ENCODE results near the gene NFE2L1.

DNA sequence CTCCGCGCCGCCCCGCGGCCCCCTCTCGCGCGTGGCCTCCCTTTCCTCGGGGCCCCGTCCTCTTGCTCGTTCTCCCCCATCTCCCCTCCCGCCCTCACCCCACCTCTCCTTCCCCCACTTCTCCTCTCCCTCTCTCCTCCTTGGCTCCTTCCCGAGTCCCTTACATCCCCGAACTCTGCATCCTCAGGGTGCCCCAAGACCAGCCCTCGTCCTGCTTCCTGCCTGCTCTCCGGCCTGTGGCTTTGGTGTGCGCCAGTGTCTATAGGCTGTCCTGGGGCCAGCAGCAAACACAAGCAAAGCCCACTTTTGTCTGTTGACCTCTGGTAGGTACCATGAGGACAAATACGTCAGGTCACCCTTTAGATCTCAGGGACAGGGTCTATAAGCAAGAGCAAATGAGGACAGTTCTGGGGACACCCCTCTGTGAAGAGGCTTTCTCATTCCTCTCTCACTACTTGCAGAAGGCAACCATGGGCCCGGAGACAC lies 10.3 kb upstream of the NFE2L1 start:
- TF ChIP-seq TAF1 (IDR thresholded peaks at IDR 0.05; ENCODE audit: borderline replicate concordance, low read depth, low read length), result no peak
- no peak for TF ChIP-seq POLR2A (IDR thresholded peaks at IDR 0.05; ENCODE audit: low read depth, low read length)
